Stimulated activated CD4-positive, alpha-beta T cell treated with anti-CD3 and anti-CD28 coated beads, Interleukin-2, amount 100 ng/mL, for 48 hours (primary cell): ENCODE results near the gene TMEM200C.

Experiments
- DNase-seq, 2 donors: peaks; one replicate each; pipeline ENCODE4 v3.0.0-alpha.2; 2020

TMEM200C gene

GRCh38 chr18:5895299-5895875 is at the start of gene TMEM200C:
TMEM200C (minus strand) TSS chr18:5895522; CDS start chr18:5892063, 3,459 bp downstream.
- DNase-seq, result no peak

- no peak for DNase-seq
These were observed 49.1 kb upstream of the TMEM200C start for GRCh38 chr18:5944448-5944847.

- DNase-seq, result no peak
These were observed 48.2 kb upstream of the TMEM200C start for GRCh38 chr18:5943514-5943913.

- DNase-seq, result no peak
These were observed 47.3 kb upstream of the TMEM200C start for GRCh38 chr18:5942591-5942990.

GRCh38 chr18:5941890-5942289 is 46.6 kb upstream of the TMEM200C start:
- DNase-seq, result no peak

GRCh38 chr18:5939801-5940667 is 44.7 kb upstream of the TMEM200C start:
- no peak for DNase-seq

- no peak for DNase-seq
These were observed 42.5 kb upstream of the TMEM200C start for GRCh38 chr18:5937795-5938194.

GRCh38 chr18:5937121-5937520 is 41.8 kb upstream of the TMEM200C start:
- no peak for DNase-seq

- no peak for DNase-seq
These were observed 35.5 kb upstream of the TMEM200C start for GRCh38 chr18:5930789-5931188.

GRCh38 chr18:5918205-5918858 is 23.0 kb upstream of the TMEM200C start:
- DNase-seq, result no peak

- DNase-seq, result no peak
These were observed 19.6 kb upstream of the TMEM200C start for GRCh38 chr18:5914951-5915350.

GRCh38 chr18:5914016-5914415 is 18.7 kb upstream of the TMEM200C start:
- no peak for DNase-seq

GRCh38 chr18:5912566-5912965 is 17.2 kb upstream of the TMEM200C start:
- no peak for DNase-seq

GRCh38 chr18:5909125-5909524 is 13.8 kb upstream of the TMEM200C start:
- no peak for DNase-seq

GRCh38 chr18:5903386-5903785 is 8.1 kb upstream of the TMEM200C start:
- DNase-seq, result no peak

GRCh38 chr18:5900262-5900661 is 4.9 kb upstream of the TMEM200C start:
- DNase-seq, result no peak

GRCh38 chr18:5899835-5900234 is 4.5 kb upstream of the TMEM200C start:
- DNase-seq, result no peak

GRCh38 chr18:5895876-5896740 is 786 bp upstream of the TMEM200C start:
- DNase-seq, result no peak

GRCh38 chr18:5894611-5895298 is 567 bp downstream of the TMEM200C start:
- DNase-seq, result no peak

- no peak for DNase-seq
These were observed 1.2 kb downstream of the TMEM200C start for GRCh38 chr18:5893956-5894610.

- DNase-seq, result no peak
These were observed 2.4 kb downstream of the TMEM200C start for GRCh38 chr18:5892823-5893431.
